Loucy (cell line): ENCODE results near the gene ATG10.
"Not testable (repeated sequence)": the region's sequence is repeated elsewhere in the genome, so short reads cannot be mapped to it uniquely, and the experiment has no call there.

ENCODE experiments used
- H2AFZ ChIP-seq: fragments of 200-600 bp; sonication (generic); 2 replicates; pipeline ENCODE4 v1.6.0; 2016; ENCODE audit warnings: antibody characterized with exemption, mild to moderate bottlenecking, low read length, moderate library complexity
- H3F3A ChIP-seq: fragments of 200-600 bp; 2 replicates; pipeline ENCODE4 v1.6.0; 2016; ENCODE audit warnings: antibody characterized with exemption, low read depth, mild to moderate bottlenecking
- H3K27me3 ChIP-seq: fragments of 200-600 bp; sonication (generic); 2 replicates; pipeline ENCODE4 v1.6.1; 2014; ENCODE audit warnings: low read length, mild to moderate bottlenecking; ENCODE audit not compliant: insufficient read depth, poor library complexity, severe bottlenecking
- H3K36me3 ChIP-seq: fragments of 200-600 bp; sonication (generic); 2 replicates; pipeline ENCODE4 v1.6.1; 2016; ENCODE audit warnings: low read length; ENCODE audit not compliant: insufficient read depth
- H3K4me1 ChIP-seq: fragments of 200-600 bp; sonication (generic); 2 replicates; pipeline ENCODE4 v1.5.1; 2014; ENCODE audit warnings: low read length, mild to moderate bottlenecking; ENCODE audit not compliant: insufficient read depth, poor library complexity, severe bottlenecking
- H3K4me2 ChIP-seq: fragments of 200-600 bp; sonication (generic); 2 replicates; pipeline ENCODE4 v1.6.0; 2014; ENCODE audit warnings: antibody characterized with exemption, low read length, low read depth, mild to moderate bottlenecking; ENCODE audit not compliant: poor library complexity, severe bottlenecking
- H3K4me3 ChIP-seq: fragments of 200-600 bp; sonication (generic); 2 replicates; pipeline ENCODE4 v1.5.1; 2014; ENCODE audit warnings: low read length, mild to moderate bottlenecking, mixed read lengths; ENCODE audit not compliant: poor library complexity, severe bottlenecking
- H3K79me2 ChIP-seq: fragments of 200-600 bp; sonication (generic); 2 replicates; pipeline ENCODE4 v1.6.1; 2014; ENCODE audit warnings: low read length; ENCODE audit not compliant: insufficient read depth
- H3K9ac ChIP-seq: fragments of 200-600 bp; sonication (generic); 2 replicates; pipeline ENCODE4 v1.6.0; 2014; ENCODE audit warnings: mild to moderate bottlenecking, low read depth, low read length, moderate library complexity; ENCODE audit not compliant: poor library complexity, severe bottlenecking
- H3K9me2 ChIP-seq: fragments of 200-600 bp; sonication (generic); replicated peaks from 2 replicates; pipeline ENCODE4 v1.6.1; 2016; ENCODE audit warnings: low read depth, low read length, mixed read lengths
- H3K9me3 ChIP-seq: fragments of 200-600 bp; sonication (generic); 2 replicates; pipeline ENCODE4 v1.6.1; 2014; ENCODE audit warnings: mild to moderate bottlenecking, antibody characterized with exemption, low read length, low read depth; ENCODE audit not compliant: insufficient read depth
- H4K20me1 ChIP-seq: fragments of 200-600 bp; sonication (generic); 2 replicates; pipeline ENCODE4 v1.6.0; 2014; ENCODE audit warnings: antibody characterized with exemption, low read length, mild to moderate bottlenecking; ENCODE audit not compliant: insufficient read depth, poor library complexity, severe bottlenecking
- EZH2phosphoT487 ChIP-seq: fragments of 200-600 bp; IDR thresholded peaks from 2 replicates; pipeline ENCODE4 v1.6.1; 2018; ENCODE audit warnings: antibody characterized with exemption, mild to moderate bottlenecking, moderate library complexity, borderline replicate concordance
- TF ChIP-seq, protein P1 (sequence below): fragments of 200-600 bp; sonication (generic); conservative IDR thresholded peaks from 2 replicates; pipeline ENCODE4 v1.5.1; 2014; ENCODE audit warnings: mild to moderate bottlenecking, antibody characterized with exemption, low read length

The ATG10 gene

DNA sequence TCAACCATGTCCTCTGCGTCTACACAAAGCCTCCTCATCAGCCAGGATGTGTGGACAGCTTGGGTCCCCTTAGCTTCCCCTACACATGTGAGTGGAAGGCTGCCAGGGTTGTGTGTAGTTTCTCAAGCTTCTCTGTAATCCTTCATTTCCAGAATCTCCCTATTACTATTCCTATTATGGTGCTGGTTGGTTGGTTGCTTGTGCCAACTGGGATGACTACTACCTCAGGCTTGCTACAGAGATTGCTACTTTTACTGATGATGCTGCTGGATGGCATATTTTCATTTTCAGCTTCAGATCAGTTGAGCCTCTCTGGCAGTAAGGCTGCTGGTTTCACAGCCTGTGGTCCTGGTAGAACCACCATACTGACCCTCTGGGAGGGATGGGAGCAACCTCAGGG is 39.9 kb downstream of the ATG10 start:
- Histone ChIP-seq H3K27me3 (no peaks in the 10 kb centered on the region), H3K9me2 (no peaks in the 10 kb centered on the region), H3K4me3 (no peak overlapping the region), H2AFZ (no peak overlapping the region), H3F3A (no peaks in the 10 kb centered on the region), H3K79me2 (no peaks in the 10 kb centered on the region), H4K20me1 (no peaks in the 10 kb centered on the region), H3K36me3 (no peaks in the 10 kb centered on the region), H3K9ac (no peak overlapping the region), H3K9me3 (peaks cover 4% of the 10 kb centered on the region; the same call in 1 of the 2 replicates), H3K4me2 (no peak overlapping the region), H3K4me1 (peaks cover 3% of the 10 kb centered on the region)
- no peak for TF ChIP-seq EZH2phosphoT487
- TF ChIP-seq, protein P1, sequence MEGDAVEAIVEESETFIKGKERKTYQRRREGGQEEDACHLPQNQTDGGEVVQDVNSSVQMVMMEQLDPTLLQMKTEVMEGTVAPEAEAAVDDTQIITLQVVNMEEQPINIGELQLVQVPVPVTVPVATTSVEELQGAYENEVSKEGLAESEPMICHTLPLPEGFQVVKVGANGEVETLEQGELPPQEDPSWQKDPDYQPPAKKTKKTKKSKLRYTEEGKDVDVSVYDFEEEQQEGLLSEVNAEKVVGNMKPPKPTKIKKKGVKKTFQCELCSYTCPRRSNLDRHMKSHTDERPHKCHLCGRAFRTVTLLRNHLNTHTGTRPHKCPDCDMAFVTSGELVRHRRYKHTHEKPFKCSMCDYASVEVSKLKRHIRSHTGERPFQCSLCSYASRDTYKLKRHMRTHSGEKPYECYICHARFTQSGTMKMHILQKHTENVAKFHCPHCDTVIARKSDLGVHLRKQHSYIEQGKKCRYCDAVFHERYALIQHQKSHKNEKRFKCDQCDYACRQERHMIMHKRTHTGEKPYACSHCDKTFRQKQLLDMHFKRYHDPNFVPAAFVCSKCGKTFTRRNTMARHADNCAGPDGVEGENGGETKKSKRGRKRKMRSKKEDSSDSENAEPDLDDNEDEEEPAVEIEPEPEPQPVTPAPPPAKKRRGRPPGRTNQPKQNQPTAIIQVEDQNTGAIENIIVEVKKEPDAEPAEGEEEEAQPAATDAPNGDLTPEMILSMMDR = no peak

DNA sequence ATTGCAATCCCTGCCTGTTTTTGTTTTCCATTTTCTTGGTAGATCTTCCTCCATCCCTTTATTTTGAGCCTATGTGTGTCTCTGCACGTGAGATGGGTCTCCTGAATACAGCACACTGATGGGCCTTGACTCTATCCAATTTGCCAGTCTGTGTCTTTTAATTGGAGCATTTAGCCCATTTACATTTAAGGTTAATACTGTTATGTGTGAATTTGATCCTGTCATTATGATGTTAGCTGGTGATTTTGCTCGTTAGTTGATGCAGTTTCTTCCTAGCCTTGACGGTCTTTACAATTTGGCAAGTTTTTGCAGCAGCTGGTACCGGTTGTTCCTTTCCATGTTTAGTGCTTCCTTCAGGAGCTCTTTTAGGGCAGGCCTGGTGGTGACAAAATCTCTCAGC is 42.8 kb downstream of the ATG10 start:
- H3K9me2 ChIP-seq, H3K4me3 ChIP-seq, H2AFZ ChIP-seq, H3F3A ChIP-seq, H3K36me3 ChIP-seq, H3K4me2 ChIP-seq, H3K9ac ChIP-seq, H3K9me3 ChIP-seq, H3K79me2 ChIP-seq, H4K20me1 ChIP-seq, H3K27me3 ChIP-seq: not testable (repeated sequence)
- H3K4me1 ChIP-seq = peaks cover 22% of the 10 kb centered on the region

DNA sequence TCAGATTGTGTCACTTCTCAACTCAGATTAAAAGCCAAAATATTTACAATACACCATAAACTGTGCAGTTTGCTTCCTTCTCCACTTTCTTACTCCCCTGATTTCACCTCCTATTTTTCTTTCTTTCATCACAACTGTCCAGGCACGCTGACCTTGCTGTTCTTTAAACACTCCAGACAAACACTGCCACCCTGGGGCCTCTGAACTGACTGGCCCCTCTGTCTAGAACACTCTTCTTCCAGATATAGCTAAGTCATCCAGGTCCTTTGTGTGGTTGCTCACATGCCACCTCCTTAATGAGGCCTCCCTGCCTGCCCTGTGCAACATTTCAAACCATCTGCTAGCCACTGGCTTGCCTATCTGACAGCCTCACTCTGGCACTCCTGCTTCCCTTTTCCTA is 46.6 kb downstream of the ATG10 start:
- Histone ChIP-seq H3K9ac (peak overlapping the region; percentile 36), H2AFZ (peak overlapping the region; percentile 33; the same call in 1 of the 2 replicates), H3K36me3 (no peaks in the 10 kb centered on the region), H3K4me1 (peaks cover 19% of the 10 kb centered on the region), H4K20me1 (no peaks in the 10 kb centered on the region), H3K4me2 (peak overlapping the region; percentile 20), H3K9me2 (no peaks in the 10 kb centered on the region), H3F3A (no peaks in the 10 kb centered on the region), H3K4me3 (no peak overlapping the region), H3K79me2 (no peaks in the 10 kb centered on the region), H3K9me3 (peaks cover 4% of the 10 kb centered on the region; the same call in 1 of the 2 replicates), H3K27me3 (no peaks in the 10 kb centered on the region)
- no peak for TF ChIP-seq EZH2phosphoT487
- TF ChIP-seq, protein P1 = peak; percentile 47

DNA sequence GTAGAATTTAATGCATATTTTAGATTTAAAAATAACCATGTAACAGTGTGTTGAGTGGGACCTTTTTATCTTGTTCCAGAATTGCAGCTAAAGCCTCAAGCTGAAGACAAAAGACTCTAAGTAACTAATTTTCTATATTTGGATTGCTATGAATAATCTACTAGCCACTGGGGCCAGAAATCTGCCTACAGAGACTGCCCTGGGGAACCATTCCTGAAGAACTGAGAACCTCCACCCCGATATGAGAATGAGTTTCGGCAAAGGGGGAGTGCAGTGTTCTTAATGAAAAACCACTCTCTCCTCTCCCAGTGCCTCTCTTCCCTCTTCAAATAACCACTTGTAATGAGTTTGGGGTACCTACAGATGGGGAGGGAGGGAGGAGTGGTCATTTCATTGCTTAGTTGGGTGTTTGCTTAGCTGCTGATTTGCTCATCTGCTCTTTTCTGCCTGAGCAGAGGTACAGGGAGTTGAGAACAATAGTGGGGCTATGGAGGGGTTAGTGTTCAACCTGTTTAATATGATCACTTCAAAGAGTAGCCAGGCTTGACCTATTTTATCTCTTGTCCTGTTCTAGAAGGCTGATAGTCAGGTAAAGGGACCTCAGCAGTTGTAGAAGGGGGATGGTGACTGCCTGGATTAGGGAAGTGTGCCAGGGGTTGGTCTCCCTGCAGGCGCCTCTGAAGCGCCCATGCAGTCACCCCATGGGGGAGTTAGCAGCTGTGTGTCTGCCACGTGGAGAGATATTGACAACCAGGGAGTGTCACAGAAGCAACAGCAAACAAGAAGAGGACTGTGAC is 47.7 kb downstream of the ATG10 start:
- Histone ChIP-seq H3K4me2 (no peak overlapping the region), H3K9me3 (peaks cover 4% of the 10 kb centered on the region; the same call in 1 of the 2 replicates), H3F3A (no peaks in the 10 kb centered on the region), H3K36me3 (no peaks in the 10 kb centered on the region), H3K9me2 (no peaks in the 10 kb centered on the region), H4K20me1 (no peaks in the 10 kb centered on the region), H2AFZ (no peak overlapping the region), H3K4me3 (no peak overlapping the region), H3K79me2 (no peaks in the 10 kb centered on the region), H3K9ac (peak overlapping the region; percentile 36), H3K27me3 (no peaks in the 10 kb centered on the region), H3K4me1 (peaks cover 19% of the 10 kb centered on the region)
- TF ChIP-seq EZH2phosphoT487 = no peak
- TF ChIP-seq, protein P1 = no peak
